Forelimb muscle (tissue), 1 donor: ENCODE measurements around the gene PAFAH1B1. TPM values are rescaled to one million over a fixed set of nuclear protein-coding genes. Genes with fewer than 3 reads are reported as not detected.

ENCODE experiments used
- DNase-seq: peaks from one replicate; pipeline ENCODE4 v3.0.0-alpha.2; 2013; ENCODE audit warnings: low read depth
- polyA plus RNA-seq: library from polyadenylated mRNA; unstranded; fragments of 120-200 nt; gene quantifications from one replicate; pipeline ENCODE4 v1.2.1, GENCODE V29; 2013; ENCODE audit not compliant: insufficient read length

The PAFAH1B1 gene
- polyA plus RNA-seq, 1 donor, result 92.2 TPM

GRCh38 chr17:2703181-2703580 lies 109.7 kb downstream of the PAFAH1B1 start:
- DNase-seq, result no peak

GRCh38 chr17:2703606-2704005 lies 110.2 kb downstream of the PAFAH1B1 start:
- DNase-seq, result no peak

GRCh38 chr17:2704031-2704889 lies 110.8 kb downstream of the PAFAH1B1 start:
- DNase-seq, result no peak

- DNase-seq, result no peak
Observed at GRCh38 chr17:2704890-2705248, 111.4 kb downstream of the PAFAH1B1 start.

- no peak for DNase-seq
Observed at GRCh38 chr17:2705263-2705662, 111.8 kb downstream of the PAFAH1B1 start.

GRCh38 chr17:2705888-2706795 lies 112.7 kb downstream of the PAFAH1B1 start:
- DNase-seq, result no peak

GRCh38 chr17:2706911-2707510 lies 113.6 kb downstream of the PAFAH1B1 start:
- DNase-seq, result no peak

- DNase-seq, result no peak
Observed at GRCh38 chr17:2707721-2708584, 114.5 kb downstream of the PAFAH1B1 start.

GRCh38 chr17:2708585-2709182 lies 115.2 kb downstream of the PAFAH1B1 start:
- DNase-seq, result no peak

GRCh38 chr17:2709183-2709661 lies 115.8 kb downstream of the PAFAH1B1 start:
- no peak for DNase-seq

GRCh38 chr17:2710071-2710802 lies 116.8 kb downstream of the PAFAH1B1 start:
- no peak for DNase-seq

- no peak for DNase-seq
Observed at GRCh38 chr17:2710803-2711607, 117.6 kb downstream of the PAFAH1B1 start.

GRCh38 chr17:2711608-2712299 lies 118.3 kb downstream of the PAFAH1B1 start, which contains the start of gene CLUH:
Gene CLUH, minus strand, starts transcription at chr17:2711764. Its CDS starts 103 bp downstream, at chr17:2711661.
- peak; percentile 84 for DNase-seq

GRCh38 chr17:2712300-2713043 lies 119.0 kb downstream of the PAFAH1B1 start:
- no peak for DNase-seq

- no peak for DNase-seq
Observed at GRCh38 chr17:2713881-2714280, 120.4 kb downstream of the PAFAH1B1 start.

GRCh38 chr17:2716649-2717048 lies 123.2 kb downstream of the PAFAH1B1 start:
- no peak for DNase-seq

GRCh38 chr17:2718150-2718938 lies 124.9 kb downstream of the PAFAH1B1 start:
- no peak for DNase-seq
